Astrocyte of the spinal cord (primary cell): ENCODE results near the gene CERKL.

ENCODE experiments used
- DNase-seq: peaks from one replicate; pipeline ENCODE4 v3.0.0; 2011; ENCODE audit warnings: low read depth, low spot score
- H3K4me3 ChIP-seq: 2 replicates; pipeline ENCODE4 v1.5.1; 2011; ENCODE audit warnings: low read depth, mild to moderate bottlenecking, low read length, moderate library complexity
- in situ Hi-C: cut with HindIII; loops from 2 replicates; pipeline ENCODE4 v1.10.0; 2017; ENCODE audit warnings: low sequenced_read_pairs
- TF ChIP-seq, protein P1 (sequence below): IDR thresholded peaks from 2 replicates; pipeline ENCODE4 v1.5.1; 2012; ENCODE audit warnings: low read depth, mild to moderate bottlenecking, low read length, inconsistent platforms

CERKL gene

GRCh38 chr2:181677912-181678586 is 21.1 kb upstream of the CERKL start:
- H3K4me3 ChIP-seq, result no peak overlapping the region
- peak; percentile 81 for DNase-seq
- in situ Hi-C loops, result no loop called here
- TF ChIP-seq, protein P1, sequence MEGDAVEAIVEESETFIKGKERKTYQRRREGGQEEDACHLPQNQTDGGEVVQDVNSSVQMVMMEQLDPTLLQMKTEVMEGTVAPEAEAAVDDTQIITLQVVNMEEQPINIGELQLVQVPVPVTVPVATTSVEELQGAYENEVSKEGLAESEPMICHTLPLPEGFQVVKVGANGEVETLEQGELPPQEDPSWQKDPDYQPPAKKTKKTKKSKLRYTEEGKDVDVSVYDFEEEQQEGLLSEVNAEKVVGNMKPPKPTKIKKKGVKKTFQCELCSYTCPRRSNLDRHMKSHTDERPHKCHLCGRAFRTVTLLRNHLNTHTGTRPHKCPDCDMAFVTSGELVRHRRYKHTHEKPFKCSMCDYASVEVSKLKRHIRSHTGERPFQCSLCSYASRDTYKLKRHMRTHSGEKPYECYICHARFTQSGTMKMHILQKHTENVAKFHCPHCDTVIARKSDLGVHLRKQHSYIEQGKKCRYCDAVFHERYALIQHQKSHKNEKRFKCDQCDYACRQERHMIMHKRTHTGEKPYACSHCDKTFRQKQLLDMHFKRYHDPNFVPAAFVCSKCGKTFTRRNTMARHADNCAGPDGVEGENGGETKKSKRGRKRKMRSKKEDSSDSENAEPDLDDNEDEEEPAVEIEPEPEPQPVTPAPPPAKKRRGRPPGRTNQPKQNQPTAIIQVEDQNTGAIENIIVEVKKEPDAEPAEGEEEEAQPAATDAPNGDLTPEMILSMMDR, result no peak

DNA sequence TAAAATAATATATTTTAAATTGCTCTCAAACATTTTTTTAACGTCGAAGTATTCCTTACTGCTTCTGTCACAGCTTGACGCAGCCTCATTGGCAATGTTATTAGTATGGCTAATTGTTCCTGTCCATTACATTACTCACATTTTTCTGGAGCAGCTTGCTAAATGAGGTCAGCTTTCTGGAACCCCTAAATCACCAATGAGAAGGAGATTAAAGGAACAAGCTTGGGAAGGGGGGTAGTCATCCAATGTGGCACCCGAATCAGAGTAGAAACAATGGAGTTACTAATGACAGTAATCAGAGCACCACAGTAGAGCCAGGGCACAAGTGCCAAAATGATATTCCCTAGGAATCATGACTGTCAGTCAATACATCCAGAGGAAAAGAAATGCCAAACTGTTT is 18.3 kb upstream of the CERKL start:
- TF ChIP-seq, protein P1, result no peak

DNA sequence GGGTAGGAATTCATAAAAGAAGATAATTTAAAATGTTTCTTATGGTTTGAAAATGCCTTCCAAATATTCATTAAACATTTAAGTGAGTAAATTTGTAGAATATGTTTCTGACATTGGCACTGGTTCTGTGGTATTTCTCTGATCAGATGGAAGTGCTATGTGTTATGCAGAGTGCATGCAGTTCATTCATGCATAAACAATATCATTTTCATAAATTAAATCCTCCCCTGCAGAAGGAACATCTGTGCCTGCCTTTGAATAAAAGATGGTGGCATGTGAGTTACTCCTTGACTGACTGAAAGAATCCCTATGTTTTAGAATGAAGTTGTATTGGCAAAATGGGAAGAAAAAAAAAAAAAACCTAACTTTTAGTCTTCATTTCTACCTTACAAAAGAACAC is 17.6 kb upstream of the CERKL start:
- H3K4me3 ChIP-seq, result no peak overlapping the region
- DNase-seq, result no peak
- in situ Hi-C loops, result no loop called here
- TF ChIP-seq, protein P1, result no peak

More for the DNA sequence above, 18.3 kb upstream of the CERKL start:
- in situ Hi-C loops, result no loop called here
- H3K4me3 ChIP-seq, result no peak overlapping the region
- no peak for DNase-seq

DNA sequence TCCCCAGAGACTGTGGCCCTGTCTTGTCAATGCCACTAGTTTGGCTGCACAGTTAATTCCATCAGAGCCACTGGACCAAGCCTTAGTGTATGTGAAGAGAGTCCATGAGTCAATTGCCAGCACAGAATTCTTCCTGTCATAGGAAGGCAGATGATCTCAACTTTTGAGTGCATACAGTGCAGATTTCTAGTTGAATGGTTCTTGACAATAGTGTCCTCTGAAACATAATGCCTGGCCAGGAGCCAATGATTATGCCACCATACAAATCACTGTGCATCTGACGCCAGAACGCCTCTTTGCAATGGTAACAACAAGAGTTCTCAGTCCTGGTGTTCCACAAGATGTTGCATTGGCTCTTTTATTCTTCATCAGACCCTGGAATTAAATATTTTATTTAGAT is 16.3 kb upstream of the CERKL start:
- DNase-seq, result no peak
- no peak overlapping the region for H3K4me3 ChIP-seq
- in situ Hi-C loops, result no loop called here
- TF ChIP-seq, protein P1, result no peak

DNA sequence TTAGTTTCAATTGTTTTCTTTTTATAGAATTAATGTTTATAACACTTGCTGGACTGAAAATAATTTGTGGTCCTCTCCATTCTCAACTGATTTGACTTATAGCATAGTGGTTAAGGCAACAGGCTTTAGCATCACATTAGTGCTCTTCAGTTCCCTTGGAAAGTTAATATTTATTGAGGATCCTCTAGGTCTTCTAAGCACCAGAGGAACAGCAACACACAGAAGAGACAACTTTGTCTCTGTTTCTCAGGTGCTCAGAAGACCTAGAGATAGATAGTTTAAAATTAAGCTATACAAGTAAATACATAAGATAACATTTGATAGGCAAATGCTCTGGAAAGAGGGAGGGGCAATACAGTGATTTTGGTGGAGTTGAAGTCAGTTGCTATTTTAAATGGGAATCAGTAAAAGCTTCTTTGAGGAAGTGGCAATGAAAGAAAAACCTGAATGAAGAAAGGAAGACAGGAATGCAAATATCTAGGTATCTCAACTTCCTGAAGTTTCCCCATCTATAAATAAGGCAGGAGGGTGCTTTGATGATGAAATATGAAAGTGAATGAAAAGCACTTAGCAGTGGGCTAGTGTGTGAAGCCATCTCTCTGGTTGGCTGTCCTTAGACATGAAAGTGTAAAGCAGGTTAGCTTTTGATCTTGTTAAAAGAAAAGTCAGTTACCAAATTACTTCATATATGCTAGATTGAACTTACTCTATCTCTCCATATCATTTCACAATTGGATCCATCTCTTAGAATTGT is 15.5 kb upstream of the CERKL start:
- TF ChIP-seq, protein P1, result no peak
- no peak overlapping the region for H3K4me3 ChIP-seq
- DNase-seq, result no peak
- in situ Hi-C loops, result no loop called here

DNA sequence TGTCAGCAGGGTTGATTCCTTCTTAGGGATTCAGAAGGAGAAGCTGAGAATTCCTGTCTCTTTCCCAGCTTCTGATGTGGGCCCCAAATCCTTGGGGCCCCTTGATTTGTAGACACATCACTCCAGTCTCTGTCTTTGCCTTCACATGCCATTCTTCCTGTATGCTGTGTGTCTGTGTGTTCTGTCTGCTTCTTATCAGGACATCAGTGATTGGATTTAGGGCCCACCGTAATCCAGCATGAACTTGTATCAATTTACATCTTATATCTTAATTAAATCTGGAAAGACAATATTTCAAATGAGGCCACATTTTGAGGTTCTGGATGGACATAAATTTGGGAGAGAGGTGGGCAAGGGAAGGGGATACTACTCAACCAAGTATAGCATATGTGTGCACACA is 13.7 kb upstream of the CERKL start:
- in situ Hi-C loops, result no loop called here
- TF ChIP-seq, protein P1, result no peak
- no peak for DNase-seq
- H3K4me3 ChIP-seq, result no peak overlapping the region
